ENCODE data around the gene ARL4D.

The ARL4D gene

GRCh38 chr17:43423777-43424455 lies 25.1 kb downstream of the ARL4D start:
- DNase-seq (ENCODE audit: low spot score) = no peak
- TF ChIP-seq CTCF (IDR thresholded peaks at IDR 0.05; ENCODE audit: extremely low read depth, missing control alignments) = no peak

GRCh38 chr17:43427362-43428043 lies 28.7 kb downstream of the ARL4D start:
- TF ChIP-seq CTCF (IDR thresholded peaks at IDR 0.05; ENCODE audit: extremely low read depth, missing control alignments) = no peak
- DNase-seq (ENCODE audit: low spot score) = no peak

GRCh38 chr17:43428524-43428923 lies 29.7 kb downstream of the ARL4D start:
- DNase-seq (ENCODE audit: low spot score) = no peak
- no peak for TF ChIP-seq CTCF (IDR thresholded peaks at IDR 0.05; ENCODE audit: extremely low read depth, missing control alignments)

GRCh38 chr17:43430936-43431713 lies 32.3 kb downstream of the ARL4D start:
- TF ChIP-seq CTCF (IDR thresholded peaks at IDR 0.05; ENCODE audit: extremely low read depth, missing control alignments) = no peak
- DNase-seq (ENCODE audit: low spot score) = no peak

GRCh38 chr17:43431714-43432523 lies 33.1 kb downstream of the ARL4D start:
- TF ChIP-seq CTCF (IDR thresholded peaks at IDR 0.05; ENCODE audit: extremely low read depth, missing control alignments) = no peak
- DNase-seq (ENCODE audit: low spot score) = no peak

GRCh38 chr17:43434902-43435319 lies 36.1 kb downstream of the ARL4D start:
- no peak for DNase-seq (ENCODE audit: low spot score)
- no peak for TF ChIP-seq CTCF (IDR thresholded peaks at IDR 0.05; ENCODE audit: extremely low read depth, missing control alignments)
